Keratinocyte (primary cell): ENCODE measurements around the gene EMX2. TPM values are rescaled to one million over a fixed set of nuclear protein-coding genes. Genes with fewer than 3 reads are reported as not detected.

Experiments used
- DNase-seq: peaks from one replicate; pipeline ENCODE4 v3.0.0-alpha.2; 2011; ENCODE audit warnings: low read depth, missing footprints, low spot score
- FAIRE-seq: peaks from 2 replicates; lab custom pipeline; 2011; peaks lifted over from hg19 to GRCh38; lab: Jason Lieb, UNC
- H2AFZ ChIP-seq: 2 replicates; pipeline ENCODE4 v1.6.0; 2012; ENCODE audit warnings: low read length, control low read depth, inconsistent platforms; ENCODE audit not compliant: control insufficient read depth
- H3K27ac ChIP-seq: 2 replicates; pipeline ENCODE4 v1.5.1; 2011; ENCODE audit warnings: low read length; ENCODE audit not compliant: control insufficient read depth, insufficient read depth
- H3K27me3 ChIP-seq: 3 replicates; pipeline ENCODE4 v1.6.0; 2011; ENCODE audit warnings: low read length; ENCODE audit not compliant: control insufficient read depth, insufficient read depth; ENCODE audit errors: extremely low read depth
- H3K36me3 ChIP-seq, 2 experiments: 2 replicates in 1 of 2; 3 replicates in 1 of 2; pipeline ENCODE4 v1.5.1; 2011; ENCODE audit warnings: low read length in 2 of 2, mild to moderate bottlenecking in 1 of 2; ENCODE audit not compliant: control insufficient read depth in 2 of 2, insufficient read depth in 2 of 2; ENCODE audit errors: extremely low read depth in 1 of 2
- H3K4me1 ChIP-seq: 3 replicates; pipeline ENCODE4 v1.5.1; 2011; ENCODE audit warnings: low read length; ENCODE audit not compliant: control insufficient read depth, insufficient read depth; ENCODE audit errors: extremely low read depth
- H3K4me2 ChIP-seq: 3 replicates; pipeline ENCODE4 v1.6.0; 2011; ENCODE audit warnings: low read depth, low read length; ENCODE audit not compliant: control insufficient read depth, insufficient read depth; ENCODE audit errors: extremely low read depth
- H3K4me3 ChIP-seq, 3 experiments: fragments of 200-600 bp in 1 of 3; sonication (generic) in 1 of 3; 2 replicates in 2 of 3; 3 replicates in 1 of 3; pipeline ENCODE4 v1.5.1; 2011 to 2016; ENCODE audit warnings: low read length in 3 of 3, mild to moderate bottlenecking in 3 of 3, control low read depth in 2 of 3, inconsistent platforms in 1 of 3, low read depth in 1 of 3, mixed read lengths in 1 of 3, mixed run types in 1 of 3, moderate library complexity in 1 of 3; ENCODE audit not compliant: control insufficient read depth in 2 of 3, insufficient read depth in 2 of 3; ENCODE audit errors: extremely low read depth in 1 of 3
- H3K79me2 ChIP-seq: 2 replicates; pipeline ENCODE4 v1.6.0; 2012; ENCODE audit warnings: low read length; ENCODE audit not compliant: control insufficient read depth, insufficient read depth
- H3K9ac ChIP-seq: 3 replicates; pipeline ENCODE4 v1.6.0; 2011; ENCODE audit warnings: low read length; ENCODE audit not compliant: control insufficient read depth, insufficient read depth; ENCODE audit errors: extremely low read depth
- H3K9me1 ChIP-seq: 3 replicates; pipeline ENCODE4 v1.6.0; 2011; ENCODE audit warnings: low read length; ENCODE audit not compliant: control insufficient read depth, insufficient read depth; ENCODE audit errors: extremely low read depth
- H3K9me3 ChIP-seq: 2 replicates; pipeline ENCODE4 v1.5.1; 2012; ENCODE audit warnings: low read depth, low read length; ENCODE audit not compliant: control insufficient read depth
- H4K20me1 ChIP-seq: 3 replicates; pipeline ENCODE4 v1.6.0; 2011; ENCODE audit warnings: low read length; ENCODE audit not compliant: control insufficient read depth, insufficient read depth; ENCODE audit errors: extremely low read depth
- CTCF ChIP-seq, 3 experiments: IDR thresholded peaks in 1 of 3; conservative IDR thresholded peaks in 1 of 3; optimal IDR thresholded peaks in 1 of 3; 2 replicates in 2 of 3; 3 replicates in 1 of 3; pipeline versions ENCODE3 to v1.5.1; 2011; ENCODE audit warnings: low read length in 3 of 3, mild to moderate bottlenecking in 3 of 3, moderate library complexity in 2 of 3, control low read depth in 1 of 3, inconsistent platforms in 1 of 3; ENCODE audit not compliant: insufficient read depth in 2 of 3; ENCODE audit errors: extremely low read depth in 1 of 3
- EZH2 ChIP-seq: IDR thresholded peaks from one replicate; pipeline ENCODE4 v1.6.1; 2012; ENCODE audit warnings: inconsistent platforms, mild to moderate bottlenecking, low read length, moderate library complexity
- dilution Hi-C: fragments of 300-500 bp; cut with MboI; formaldehyde crosslinking; loops from one replicate; pipeline ENCODE4 v1.7.0; 2020; ENCODE audit warnings: low sequenced_read_pairs; ENCODE audit not compliant: extremely low pct_ligation_motif_present
- polyA plus RNA-seq, 5 experiments: library from polyadenylated mRNA; depleted of rRNA in 3 of 5; stranded (reverse) in 3 of 5; stranded (forward) in 1 of 5; unstranded in 1 of 5; fragments of >200 nt; gene quantifications; 1 replicate in 1 of 5; 2 replicates in 3 of 5; 3 replicates in 1 of 5; pipeline versions ENCODE4 v1.2.1 to v1.2.3, GENCODE V29; 2011 to 2012; ENCODE audit warnings: missing spikeins in 2 of 5, low read depth in 1 of 5, low replicate concordance in 1 of 5

Gene EMX2
- polyA plus RNA-seq, 1 donor (not counting 4 experiments of a cell fraction or from before 2014, with no cell fraction given): 2.8 TPM

GRCh38 chr10:117591043-117591442 is 48.5 kb downstream of the EMX2 start:
- dilution Hi-C loops: no loop called here

GRCh38 chr10:117594722-117595121 is 52.2 kb downstream of the EMX2 start:
- H3K4me3 ChIP-seq: no peak overlapping the region
- H3K9me3 ChIP-seq: no peaks in the 10 kb centered on the region
- DNase-seq: no peak
- H2AFZ ChIP-seq: no peak overlapping the region
- no peak overlapping the region for H3K4me2 ChIP-seq
- H3K36me3 ChIP-seq: no peaks in the 10 kb centered on the region
- H4K20me1 ChIP-seq: no peaks in the 10 kb centered on the region
- H3K4me1 ChIP-seq: no peaks in the 10 kb centered on the region
- no peak for FAIRE-seq
- no peaks in the 10 kb centered on the region for H3K27me3 ChIP-seq
- H3K9ac ChIP-seq: no peak overlapping the region
- no peaks in the 10 kb centered on the region for H3K9me1 ChIP-seq
- H3K79me2 ChIP-seq: no peaks in the 10 kb centered on the region
- no peak for TF ChIP-seq CTCF (optimal IDR thresholded peaks at IDR 0.05 in 1 of 3, IDR thresholded peaks at IDR 0.05 in 1 of 3, conservative IDR thresholded peaks at IDR 0.05 in 1 of 3; ENCODE audit: extremely low read depth in 1 of 3, insufficient read depth in 2 of 3, low read length in 3 of 3)
- no peak for TF ChIP-seq EZH2
- no peak overlapping the region for H3K27ac ChIP-seq
- dilution Hi-C loops: no loop called here

More at GRCh38 chr10:117591043-117591442, 48.5 kb downstream of the EMX2 start:
- no peaks in the 10 kb centered on the region for H4K20me1 ChIP-seq
- H3K27me3 ChIP-seq: no peaks in the 10 kb centered on the region
- no peaks in the 10 kb centered on the region for H3K9me1 ChIP-seq
- no peak overlapping the region for H2AFZ ChIP-seq
- H3K4me2 ChIP-seq: no peak overlapping the region
- H3K36me3 ChIP-seq: no peaks in the 10 kb centered on the region
- no peaks in the 10 kb centered on the region for H3K79me2 ChIP-seq
- DNase-seq: no peak
- no peaks in the 10 kb centered on the region for H3K4me1 ChIP-seq
- H3K9me3 ChIP-seq: no peaks in the 10 kb centered on the region
- no peak overlapping the region for H3K9ac ChIP-seq
- FAIRE-seq: no peak
- H3K4me3 ChIP-seq: no peak overlapping the region
- H3K27ac ChIP-seq: no peak overlapping the region
- no peak for TF ChIP-seq CTCF (optimal IDR thresholded peaks at IDR 0.05 in 1 of 3, IDR thresholded peaks at IDR 0.05 in 1 of 3, conservative IDR thresholded peaks at IDR 0.05 in 1 of 3; ENCODE audit: extremely low read depth in 1 of 3, insufficient read depth in 2 of 3, low read length in 3 of 3)
- no peak for TF ChIP-seq EZH2
